HepG2 (cell line): Measurements from ENCODE around the gene ZNF524. TPM values are rescaled to one million over a fixed set of nuclear protein-coding genes. Genes with fewer than 3 reads are reported as not detected.
A peak's percentile ranks its signal among the peaks of the same experiment; 100 is the strongest.

ENCODE experiments used
- ATAC-seq: fragments of 200-7000 bp; cut with Tn5 transposase; 3 replicates; pipeline ENCODE4 v1.9.1; 2020; ENCODE audit warnings: mild to moderate bottlenecking, moderate library complexity
- BruUV-seq: library from RNA; stranded (reverse); fragments of 400-500 nt; replicated peaks from 2 replicates; lab custom pipeline; 2021; lab: Mats Ljungman, UMichigan
- CTCF ChIA-PET: fragments of 300-600 bp; formaldehyde crosslinking; extraction: SDS; loops from one replicate; lab custom pipeline; 2021; ENCODE audit warnings: low total read pairs, inconsistent platforms, low intra/inter-chr PET ratio; lab: Yijun Ruan, JAX
- POLR2A ChIA-PET: fragments of 350-600 bp; sonication (Branson Sonifier 250); formaldehyde crosslinking; loops from one replicate; lab custom pipeline; 2020; ENCODE audit warnings: antibody characterized with exemption, inconsistent platforms; lab: Yijun Ruan, JAX
- DNase-seq: peaks from one replicate; pipeline ENCODE4 v3.0.0-alpha.2; 2015; ENCODE audit warnings: low spot score
- FAIRE-seq: peaks from 3 replicates; lab custom pipeline; 2011; peaks lifted over from hg19 to GRCh38; lab: Jason Lieb, UNC
- H2AFZ ChIP-seq: one replicate; pipeline ENCODE4 v1.6.1; 2011; ENCODE audit warnings: low read length, inconsistent platforms
- H3K27ac ChIP-seq: fragments of 300-600 bp; 3 replicates; pipeline ENCODE4 v1.8.0; 2011; ENCODE audit warnings: mixed run types, mild to moderate bottlenecking, mixed read lengths, low read length, inconsistent platforms; ENCODE audit not compliant: insufficient read depth; ENCODE audit errors: extremely low read length
- H3K27me3 ChIP-seq, 2 experiments: fragments of 200-600 bp in 1 of 2; 2 replicates in 1 of 2; 3 replicates in 1 of 2; pipeline versions ENCODE4 v1.6.0 to v1.8.0; 2011; ENCODE audit warnings: low read length in 2 of 2, mild to moderate bottlenecking in 2 of 2, moderate library complexity in 2 of 2, inconsistent platforms in 1 of 2; ENCODE audit not compliant: insufficient read depth in 2 of 2, control insufficient read depth in 1 of 2
- H3K36me3 ChIP-seq, 2 experiments: fragments of 200-600 bp in 1 of 2; replicated peaks in 1 of 2; 2 replicates in 1 of 2; 3 replicates in 1 of 2; pipeline versions ENCODE4 v1.5.1 to v1.8.0; 2011; ENCODE audit warnings: low read length in 2 of 2, inconsistent platforms in 1 of 2; ENCODE audit not compliant: insufficient read depth in 2 of 2, control insufficient read depth in 1 of 2
- H3K4me1 ChIP-seq: 2 replicates; pipeline ENCODE4 v1.5.1; 2012; ENCODE audit warnings: low read length, inconsistent platforms; ENCODE audit not compliant: insufficient read depth
- H3K4me2 ChIP-seq: 2 replicates; pipeline ENCODE4 v1.6.0; 2011; ENCODE audit warnings: low read depth, low read length, inconsistent platforms
- H3K4me3 ChIP-seq, 3 experiments: fragments of 200-600 bp in 1 of 3; sonication (generic), shearing (Covaris generic) in 1 of 3; replicated peaks in 1 of 3; 2 replicates each; pipeline ENCODE4 v1.5.1; 2011 to 2016; ENCODE audit warnings: low read length in 3 of 3, inconsistent platforms in 2 of 3, low read depth in 2 of 3, mild to moderate bottlenecking in 2 of 3, control low read depth in 1 of 3, mixed read lengths in 1 of 3; ENCODE audit not compliant: insufficient read depth in 1 of 3
- H3K79me2 ChIP-seq: one replicate; pipeline ENCODE4 v1.6.1; 2011; ENCODE audit warnings: low read length, inconsistent platforms; ENCODE audit not compliant: insufficient read depth
- H3K9ac ChIP-seq: 2 replicates; pipeline ENCODE4 v1.6.0; 2011; ENCODE audit warnings: mild to moderate bottlenecking, low read depth, low read length, inconsistent platforms; ENCODE audit not compliant: insufficient read depth
- H3K9me3 ChIP-seq: 2 replicates; pipeline ENCODE4 v1.5.1; 2012; ENCODE audit warnings: mild to moderate bottlenecking, low read length
- H4K20me1 ChIP-seq: 2 replicates; pipeline ENCODE4 v1.6.0; 2011; ENCODE audit warnings: inconsistent platforms, mild to moderate bottlenecking, low read length, moderate library complexity; ENCODE audit not compliant: insufficient read depth
- CHD4 ChIP-seq: fragments of 200-600 bp; sonication (generic); IDR thresholded peaks from 2 replicates; pipeline ENCODE4 v1.7.0; 2017; ENCODE audit warnings: mild to moderate bottlenecking, low read length, borderline replicate concordance
- ELF3 ChIP-seq: IDR thresholded peaks from 2 replicates; pipeline ENCODE4 v1.6.1; 2016; ENCODE audit warnings: missing genetic modification reagents, missing compliant biosample characterization
- FOXA1 ChIP-seq, 2 experiments: fragments of 450-650 bp in 1 of 2; sonication (generic) in 1 of 2; formaldehyde crosslinking in 1 of 2; IDR thresholded peaks; 2 replicates each; pipeline versions ENCODE4 v1.4.0 to v1.6.1; 2016 to 2020; ENCODE audit warnings: missing genetic modification reagents in 1 of 2
- HNRNPL ChIP-seq: fragments of 200-400 bp; formaldehyde crosslinking; IDR thresholded peaks from 2 replicates; pipeline ENCODE4 v1.6.1; 2017; ENCODE audit warnings: mild to moderate bottlenecking, low read depth, low read length
- IKZF4 ChIP-seq: sonication (generic); formaldehyde crosslinking; IDR thresholded peaks from 2 replicates; pipeline ENCODE4 v1.5.1; 2020; ENCODE audit warnings: borderline replicate concordance, mild to moderate bottlenecking, low read depth, missing genetic modification reagents; ENCODE audit errors: not compliant biosample characterization
- JUND ChIP-seq: sonication (generic); formaldehyde crosslinking; IDR thresholded peaks from 2 replicates; pipeline ENCODE4 v1.8.0; 2022; ENCODE audit warnings: mild to moderate bottlenecking, missing genetic modification reagents
- KAT7 ChIP-seq: IDR thresholded peaks from 2 replicates; pipeline ENCODE4 v1.6.1; 2018; ENCODE audit warnings: borderline replicate concordance, missing compliant biosample characterization
- MBD4 ChIP-seq: IDR thresholded peaks from 2 replicates; pipeline ENCODE4 v1.6.1; 2012; ENCODE audit warnings: low read length, inconsistent platforms, borderline replicate concordance
- NCOA1 ChIP-seq: sonication (generic); formaldehyde crosslinking; IDR thresholded peaks from 2 replicates; pipeline ENCODE4 v1.9.0; 2021; ENCODE audit warnings: missing genetic modification reagents
- NFKB2 ChIP-seq: sonication (generic); formaldehyde crosslinking; IDR thresholded peaks from 2 replicates; pipeline ENCODE4 v1.4.0; 2020; ENCODE audit warnings: missing genetic modification reagents, borderline replicate concordance
- NR0B2 ChIP-seq: sonication (generic); formaldehyde crosslinking; IDR thresholded peaks from 2 replicates; pipeline ENCODE4 v1.4.0; 2020; ENCODE audit warnings: mild to moderate bottlenecking, missing genetic modification reagents
- RBM39 ChIP-seq: fragments of 200-400 bp; formaldehyde crosslinking; IDR thresholded peaks from one replicate; pipeline ENCODE4 v1.6.1; 2018; ENCODE audit warnings: antibody characterized with exemption, mild to moderate bottlenecking, low read depth, low read length; ENCODE audit not compliant: poor library complexity, severe bottlenecking
- SNAPC5 ChIP-seq: sonication (generic); formaldehyde crosslinking; IDR thresholded peaks from 2 replicates; pipeline ENCODE4 v1.8.1; 2023; ENCODE audit warnings: mild to moderate bottlenecking, missing genetic modification reagents, borderline replicate concordance
- SUZ12 ChIP-seq: fragments of 150-350 bp; IDR thresholded peaks from 2 replicates; pipeline ENCODE4 v1.6.1; 2014; ENCODE audit warnings: low read depth, low read length
- U2AF1 ChIP-seq: fragments of 200-400 bp; formaldehyde crosslinking; optimal IDR thresholded peaks from 2 replicates; pipeline ENCODE3; 2017; ENCODE audit warnings: mild to moderate bottlenecking, low read depth, low read length
- UBTF ChIP-seq: sonication (generic); formaldehyde crosslinking; IDR thresholded peaks from 2 replicates; pipeline ENCODE4 v1.4.0; 2020; ENCODE audit warnings: mild to moderate bottlenecking, missing genetic modification reagents
- ZMYM2 ChIP-seq: sonication (generic); formaldehyde crosslinking; IDR thresholded peaks from 2 replicates; pipeline ENCODE4 v1.8.0; 2022; ENCODE audit warnings: mild to moderate bottlenecking, missing genetic modification reagents
- ZNF10 ChIP-seq: sonication (generic); formaldehyde crosslinking; IDR thresholded peaks from 2 replicates; pipeline ENCODE4 v1.4.0; 2020; ENCODE audit warnings: mild to moderate bottlenecking, low read depth, missing genetic modification reagents, borderline replicate concordance
- ZNF101 ChIP-seq: sonication (generic); formaldehyde crosslinking; IDR thresholded peaks from 2 replicates; pipeline ENCODE4 v1.4.0; 2020; ENCODE audit warnings: mild to moderate bottlenecking, low read depth, missing genetic modification reagents, borderline replicate concordance
- ZNF3 ChIP-seq: IDR thresholded peaks from 2 replicates; pipeline ENCODE4 v1.7.0; 2017; ENCODE audit warnings: inconsistent platforms
- ZNF431 ChIP-seq: sonication (generic); formaldehyde crosslinking; IDR thresholded peaks from 2 replicates; pipeline ENCODE4 v1.9.0; 2022; ENCODE audit warnings: missing genetic modification reagents, low read depth, mild to moderate bottlenecking, borderline replicate concordance
- ZNF546 ChIP-seq: sonication (generic); formaldehyde crosslinking; conservative IDR thresholded peaks from 2 replicates; pipeline ENCODE4 v1.8.1; 2023; ENCODE audit warnings: mild to moderate bottlenecking, missing genetic modification reagents
- ZNF564 ChIP-seq: sonication (generic); formaldehyde crosslinking; IDR thresholded peaks from 2 replicates; pipeline ENCODE4 v1.8.1; 2023; ENCODE audit warnings: mild to moderate bottlenecking, missing genetic modification reagents
- ZNF790 ChIP-seq: sonication (generic); formaldehyde crosslinking; IDR thresholded peaks from 2 replicates; pipeline ENCODE4 v1.8.0; 2022; ENCODE audit warnings: missing genetic modification reagents, mild to moderate bottlenecking, borderline replicate concordance
- WGBS: methylation state at CpG from one replicate; pipeline ENCODE4 v1.1.6; 2017; ENCODE audit warnings: low lambda C conversion rate; 5-methylcytosine and 5-hydroxymethylcytosine counted together
- in situ Hi-C: cut with HindIII; loops from 2 replicates; pipeline ENCODE4 v1.10.0; 2017; ENCODE audit warnings: low pct_unique_long_range_greater_than_20kb; ENCODE audit not compliant: extremely low pct_ligation_motif_present
- intact Hi-C: fragments of 100-400 bp; cut with micrococcal nuclease; formaldehyde crosslinking; loops from one replicate; pipeline ENCODE4 v1.10.0; 2022; ENCODE audit not compliant: unreplicated experiment
- polyA plus RNA-seq, 8 experiments: library from polyadenylated mRNA; depleted of rRNA in 3 of 8; stranded (reverse) in 7 of 8; unstranded in 1 of 8; fragments of >200 nt; fragmentation: Illumina TruSeq in 4 of 8; extraction: Trizol in 4 of 8; gene quantifications; 2 replicates each; pipeline versions ENCODE4 v1.2.1 to v1.2.3, GENCODE V29; 2011 to 2016; ENCODE audit warnings: low read depth in 4 of 8, missing spikeins in 1 of 8, mixed read lengths in 1 of 8; ENCODE audit not compliant: insufficient read depth in 1 of 8
- total RNA-seq, 5 experiments: library from RNA; depleted of rRNA; stranded (reverse); fragments of >200 nt; fragmentation: Illumina TruSeq; extraction: Trizol; gene quantifications; 2 replicates each; pipeline ENCODE4 v1.2.3, GENCODE V29; 2016; ENCODE audit warnings: low read depth in 1 of 5

Gene ZNF524
- total and polyA plus RNA-seq, 2 of the 13 experiments (the other 11 are each of a cell fraction or from before 2014, with no cell fraction given): 3.2 to 4.6 TPM

GRCh38 chr19:55635334-55635717 is 35.2 kb downstream of the ZNF524 start:
- Histone ChIP-seq H3K9ac (peak overlapping the region; percentile 99), H3K27me3 (no peaks in the 10 kb centered on the region; a peak in 1 of 5 replicates), H2AFZ (no peak overlapping the region), H3K4me2 (peak overlapping the region; percentile 98), H3K4me3 (peak overlapping the region; percentile 93 to 100 (median 94)), H3K4me1 (peaks cover 54% of the 10 kb centered on the region), H3K9me3 (no peaks in the 10 kb centered on the region), H4K20me1 (no peaks in the 10 kb centered on the region), H3K36me3 (no peaks in the 10 kb centered on the region), H3K79me2 (peaks cover 23% of the 10 kb centered on the region), H3K27ac (peak overlapping the region; percentile 86)
- intact Hi-C loops: loop anchor here (1.0 to 10.0 kb wide), 2 partner anchors 51 to 116 kb away; partner anchors contain the start of gene ZNF579
- in situ Hi-C loops: no loop called here
- ATAC-seq (no peak), FAIRE-seq (no peak), DNase-seq (no peak)
- CTCF ChIA-PET: interaction anchor here (1.2 kb wide), 1 partner anchor 19 kb away, joined by 4 read pairs; no protein-coding TSS in a partner anchor
- WGBS: 0% methylated on average over 9 of the region's 9 CpGs
- POLR2A ChIA-PET: interaction anchor here (0.6 to 3.3 kb wide), 5 partner anchors 11 to 36 kb away, joined by 3 to 15 read pairs (median 4); partner anchors contain the start of genes FIZ1, U2AF2, ZNF784 and ZNF865
- TSS peak; percentile 68 for BruUV-seq
- TF ChIP-seq UBTF (CRISPR knock-in tag) (0 out of 2 replicates have a peak, but pooled peaks have one; percentile 13), ZNF564 (no peak), HNRNPL (no peak), NR0B2 (CRISPR knock-in tag) (no peak), ZNF546 (CRISPR knock-in tag) (no peak), FOXA1 (IDR thresholded peaks at IDR 0.05) (no peak), FOXA1 (CRISPR knock-in tag; IDR thresholded peaks at IDR 0.05) (no peak), ZNF431 (CRISPR knock-in tag) (no peak), U2AF1 (no peak), ZNF3 (CRISPR knock-in tag) (no peak), NFKB2 (CRISPR knock-in tag) (0 out of 2 replicates have a peak, but pooled peaks have one; percentile 9), IKZF4 (no peak), ZMYM2 (CRISPR knock-in tag) (no peak), NCOA1 (CRISPR knock-in tag) (no peak), ZNF101 (CRISPR knock-in tag) (no peak), RBM39 (no peak), MBD4 (no peak), SNAPC5 (CRISPR knock-in tag) (no peak), SUZ12 (no peak), CHD4 (no peak), ZNF790 (CRISPR knock-in tag) (no peak), JUND (no peak), ZNF10 (CRISPR knock-in tag) (no peak), ELF3 (CRISPR knock-in tag) (no peak), KAT7 (CRISPR knock-in tag) (no peak)
